GM12801 (cell line): ENCODE results near the gene AFMID.

Experiments
- TF ChIP-seq, protein P1 (sequence below): IDR thresholded peaks from one replicate; pipeline ENCODE4 v1.5.1; 2011; ENCODE audit warnings: control low read depth; ENCODE audit not compliant: insufficient read length; ENCODE audit errors: extremely low read depth

AFMID gene

GRCh38 chr17:78256707-78257591 lies 69.8 kb downstream of the AFMID start:
- TF ChIP-seq, protein P1, sequence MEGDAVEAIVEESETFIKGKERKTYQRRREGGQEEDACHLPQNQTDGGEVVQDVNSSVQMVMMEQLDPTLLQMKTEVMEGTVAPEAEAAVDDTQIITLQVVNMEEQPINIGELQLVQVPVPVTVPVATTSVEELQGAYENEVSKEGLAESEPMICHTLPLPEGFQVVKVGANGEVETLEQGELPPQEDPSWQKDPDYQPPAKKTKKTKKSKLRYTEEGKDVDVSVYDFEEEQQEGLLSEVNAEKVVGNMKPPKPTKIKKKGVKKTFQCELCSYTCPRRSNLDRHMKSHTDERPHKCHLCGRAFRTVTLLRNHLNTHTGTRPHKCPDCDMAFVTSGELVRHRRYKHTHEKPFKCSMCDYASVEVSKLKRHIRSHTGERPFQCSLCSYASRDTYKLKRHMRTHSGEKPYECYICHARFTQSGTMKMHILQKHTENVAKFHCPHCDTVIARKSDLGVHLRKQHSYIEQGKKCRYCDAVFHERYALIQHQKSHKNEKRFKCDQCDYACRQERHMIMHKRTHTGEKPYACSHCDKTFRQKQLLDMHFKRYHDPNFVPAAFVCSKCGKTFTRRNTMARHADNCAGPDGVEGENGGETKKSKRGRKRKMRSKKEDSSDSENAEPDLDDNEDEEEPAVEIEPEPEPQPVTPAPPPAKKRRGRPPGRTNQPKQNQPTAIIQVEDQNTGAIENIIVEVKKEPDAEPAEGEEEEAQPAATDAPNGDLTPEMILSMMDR: no peak
